MCF 10A (cell line): ENCODE data around the gene MRPL46. TPM values are rescaled to one million over a fixed set of nuclear protein-coding genes. Genes with fewer than 3 reads are reported as not detected.

ENCODE experiments used
- BruUV-seq: library from RNA; stranded (reverse); fragments of 400-500 nt; replicated peaks from 2 replicates; lab custom pipeline; 2021; lab: Mats Ljungman, UMichigan
- CTCF ChIA-PET: fragments of 300-600 bp; sonication (Branson Sonifier 250); formaldehyde crosslinking; extraction: SDS; loops from one replicate; lab custom pipeline; 2021; ENCODE audit warnings: antibody characterized with exemption, inconsistent platforms; lab: Yijun Ruan, JAX
- POLR2A ChIA-PET: fragments of 300-600, 350-650 bp; sonication (Branson Sonifier 250); formaldehyde crosslinking; extraction: SDS; loops from one replicate; lab custom pipeline; 2020; ENCODE audit warnings: antibody characterized with exemption, inconsistent platforms; lab: Yijun Ruan, JAX
- DNase-seq: peaks from one replicate; pipeline ENCODE4 v3.0.0-alpha.2; 2018; ENCODE audit not compliant: unreplicated experiment
- H3K27ac Mint-ChIP-seq: one replicate; pipeline ENCODE4 v1.8.0; 2022; ENCODE audit warnings: mild to moderate bottlenecking, low read depth, mixed read lengths; ENCODE audit not compliant: unreplicated experiment
- H3K27me3 Mint-ChIP-seq: one replicate; pipeline ENCODE4 v1.8.0; 2022; ENCODE audit warnings: mixed read lengths; ENCODE audit not compliant: insufficient read depth, unreplicated experiment
- H3K36me3 Mint-ChIP-seq: one replicate; pipeline ENCODE4 v1.8.0; 2022; ENCODE audit warnings: mild to moderate bottlenecking, moderate library complexity, mixed read lengths; ENCODE audit not compliant: insufficient read depth, unreplicated experiment
- H3K4me1 Mint-ChIP-seq: one replicate; pipeline ENCODE4 v1.8.0; 2022; ENCODE audit warnings: mixed read lengths; ENCODE audit not compliant: insufficient read depth, unreplicated experiment
- H3K4me3 Mint-ChIP-seq: one replicate; pipeline ENCODE4 v1.8.0; 2022; ENCODE audit warnings: mild to moderate bottlenecking, moderate library complexity, mixed read lengths; ENCODE audit not compliant: unreplicated experiment
- H3K9me3 Mint-ChIP-seq: one replicate; pipeline ENCODE4 v1.8.0; 2022; ENCODE audit warnings: mixed read lengths; ENCODE audit not compliant: unreplicated experiment
- intact Hi-C: fragments of 100-400 bp; cut with micrococcal nuclease; formaldehyde crosslinking; loops from 2 replicates; pipeline ENCODE4 v1.14.1; 2022
- total RNA-seq: library from RNA; stranded (reverse); gene quantifications from 2 replicates; pipeline ENCODE4 v1.2.3, GENCODE V29; 2022
- TF ChIP-seq, protein P1 (sequence below): fragments of 200-600 bp; IDR thresholded peaks from one replicate; pipeline ENCODE4 v1.8.0; 2022; ENCODE audit warnings: antibody characterized with exemption, mild to moderate bottlenecking; ENCODE audit not compliant: unreplicated experiment

The MRPL46 gene
- total RNA-seq, 1 experiment from 2014 or later, result 23.2 TPM

DNA sequence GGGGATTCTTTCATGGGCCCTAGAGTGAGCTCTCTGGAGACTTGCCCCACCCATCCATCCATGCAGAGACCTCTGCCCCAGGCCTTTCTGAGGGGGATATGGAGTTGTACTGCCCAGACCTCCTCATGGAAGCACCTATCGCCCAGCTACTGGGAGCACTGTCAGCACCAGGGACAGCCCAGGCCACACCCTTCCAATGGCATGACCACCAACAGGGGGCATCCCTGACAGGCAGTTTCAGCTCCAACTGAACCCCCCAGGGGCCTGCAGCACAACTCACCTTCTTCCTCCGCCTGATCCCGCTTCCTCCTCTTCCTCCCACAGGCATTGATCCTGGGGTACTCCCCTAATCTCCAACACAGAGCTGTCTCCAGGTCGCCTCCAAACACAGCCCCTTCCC is 22.1 kb upstream of the MRPL46 start:
- TF ChIP-seq, protein P1, sequence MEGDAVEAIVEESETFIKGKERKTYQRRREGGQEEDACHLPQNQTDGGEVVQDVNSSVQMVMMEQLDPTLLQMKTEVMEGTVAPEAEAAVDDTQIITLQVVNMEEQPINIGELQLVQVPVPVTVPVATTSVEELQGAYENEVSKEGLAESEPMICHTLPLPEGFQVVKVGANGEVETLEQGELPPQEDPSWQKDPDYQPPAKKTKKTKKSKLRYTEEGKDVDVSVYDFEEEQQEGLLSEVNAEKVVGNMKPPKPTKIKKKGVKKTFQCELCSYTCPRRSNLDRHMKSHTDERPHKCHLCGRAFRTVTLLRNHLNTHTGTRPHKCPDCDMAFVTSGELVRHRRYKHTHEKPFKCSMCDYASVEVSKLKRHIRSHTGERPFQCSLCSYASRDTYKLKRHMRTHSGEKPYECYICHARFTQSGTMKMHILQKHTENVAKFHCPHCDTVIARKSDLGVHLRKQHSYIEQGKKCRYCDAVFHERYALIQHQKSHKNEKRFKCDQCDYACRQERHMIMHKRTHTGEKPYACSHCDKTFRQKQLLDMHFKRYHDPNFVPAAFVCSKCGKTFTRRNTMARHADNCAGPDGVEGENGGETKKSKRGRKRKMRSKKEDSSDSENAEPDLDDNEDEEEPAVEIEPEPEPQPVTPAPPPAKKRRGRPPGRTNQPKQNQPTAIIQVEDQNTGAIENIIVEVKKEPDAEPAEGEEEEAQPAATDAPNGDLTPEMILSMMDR, result no peak
- DNase-seq, result no peak
- no peaks in the 10 kb centered on the region for H3K36me3 Mint-ChIP-seq
- peaks cover 6% of the 10 kb centered on the region for H3K4me1 Mint-ChIP-seq
- no TSS peak for BruUV-seq
- POLR2A ChIA-PET, result interaction anchor here (1.3 kb wide), 1 partner anchor 13 kb away, joined by 3 read pairs; no protein-coding TSS in a partner anchor
- no peaks in the 10 kb centered on the region for H3K9me3 Mint-ChIP-seq
- H3K4me3 Mint-ChIP-seq, result no peak overlapping the region
- intact Hi-C loops, result no loop called here
- H3K27ac Mint-ChIP-seq, result peak overlapping the region; percentile 23
- CTCF ChIA-PET, result interaction anchor here (0.6 to 2.3 kb wide), 4 partner anchors 12 to 106 kb away, joined by 3 to 6 read pairs (median 4); no protein-coding TSS in a partner anchor
- peaks cover 11% of the 10 kb centered on the region for H3K27me3 Mint-ChIP-seq

DNA sequence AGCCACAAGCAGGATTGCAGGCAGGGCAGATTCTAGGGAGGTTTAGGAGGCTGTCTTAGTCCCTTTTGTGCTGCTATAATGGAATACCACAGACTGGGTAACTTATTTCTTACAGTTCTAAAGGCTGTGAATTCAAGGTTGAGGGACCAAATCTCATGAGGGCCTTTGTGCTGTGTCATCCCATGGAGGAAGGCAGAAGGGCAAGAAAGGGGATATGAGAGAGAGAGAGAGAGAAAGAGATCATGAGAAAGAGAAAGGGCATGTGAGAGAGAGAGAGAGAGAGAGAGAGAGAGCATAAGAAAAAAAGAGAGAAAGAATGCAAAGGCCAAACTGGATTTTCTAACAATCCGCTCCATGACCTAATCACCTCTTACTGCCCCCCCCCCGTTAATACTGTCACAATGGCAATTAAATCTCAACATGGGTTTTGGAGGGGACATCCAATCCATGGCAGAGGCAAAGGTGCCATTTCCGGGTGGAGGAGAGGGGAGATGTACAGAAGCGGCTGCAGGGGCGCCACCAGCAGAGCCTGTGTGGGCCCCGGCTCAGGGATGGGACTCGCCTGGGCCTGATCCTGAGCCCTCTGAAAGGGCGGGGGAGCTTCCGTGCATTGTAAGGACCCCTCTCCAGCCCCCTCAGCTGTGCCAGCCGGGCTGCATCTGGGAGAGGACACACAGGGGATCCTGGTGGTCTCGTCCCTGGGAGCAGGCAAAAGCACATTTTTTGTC is 20.8 kb upstream of the MRPL46 start:
- intact Hi-C loops, result no loop called here
- H3K4me1 Mint-ChIP-seq, result peaks cover 6% of the 10 kb centered on the region
- no TSS peak for BruUV-seq
- peaks cover 11% of the 10 kb centered on the region for H3K27me3 Mint-ChIP-seq
- CTCF ChIA-PET, result interaction anchor here (2.3 kb wide), 1 partner anchor 11 kb away, joined by 6 read pairs; no protein-coding TSS in a partner anchor
- TF ChIP-seq, protein P1, result no peak
- DNase-seq, result no peak
- no peaks in the 10 kb centered on the region for H3K36me3 Mint-ChIP-seq
- POLR2A ChIA-PET, result no interaction called here
- no peak overlapping the region for H3K4me3 Mint-ChIP-seq
- no peaks in the 10 kb centered on the region for H3K9me3 Mint-ChIP-seq
- H3K27ac Mint-ChIP-seq, result no peak overlapping the region

DNA sequence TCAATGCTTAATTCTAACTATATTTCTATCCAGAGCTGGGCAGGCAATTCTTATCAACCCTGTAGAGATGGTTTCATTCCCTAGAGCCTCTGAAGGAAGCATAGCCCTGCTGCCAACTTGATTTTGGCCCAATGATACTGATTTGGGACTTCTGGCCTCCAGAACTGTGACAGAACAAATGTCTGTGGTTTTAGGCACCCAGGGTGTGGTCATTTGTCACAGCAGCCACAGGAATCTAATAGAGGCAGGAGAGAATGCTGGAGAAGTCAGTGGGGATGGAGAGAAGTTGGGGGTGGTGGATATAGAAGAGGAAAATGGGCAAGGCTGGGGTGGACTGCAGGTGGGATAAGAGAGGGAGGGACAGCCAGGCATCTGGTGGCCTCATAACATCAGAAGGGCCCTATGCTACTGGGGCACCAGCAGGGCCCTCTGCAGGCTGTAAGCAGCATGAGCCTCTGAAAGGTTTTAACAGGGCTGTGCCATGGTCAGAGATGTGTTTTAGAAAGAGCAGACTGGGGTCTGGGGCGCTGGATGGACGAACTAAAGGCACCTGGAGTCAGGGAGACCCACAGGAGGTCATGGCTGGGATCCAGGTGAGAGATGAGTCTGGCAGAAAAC is 20.1 kb upstream of the MRPL46 start:
- DNase-seq, result no peak
- Mint-ChIP-seq H3K9me3 (no peaks in the 10 kb centered on the region), H3K27me3 (peaks cover 11% of the 10 kb centered on the region), H3K4me1 (peaks cover 6% of the 10 kb centered on the region), H3K27ac (no peak overlapping the region), H3K36me3 (no peaks in the 10 kb centered on the region), H3K4me3 (no peak overlapping the region)
- BruUV-seq, result no TSS peak
- intact Hi-C loops, result no loop called here
- CTCF ChIA-PET, result no interaction called here
- TF ChIP-seq, protein P1, result no peak
- POLR2A ChIA-PET, result no interaction called here

DNA sequence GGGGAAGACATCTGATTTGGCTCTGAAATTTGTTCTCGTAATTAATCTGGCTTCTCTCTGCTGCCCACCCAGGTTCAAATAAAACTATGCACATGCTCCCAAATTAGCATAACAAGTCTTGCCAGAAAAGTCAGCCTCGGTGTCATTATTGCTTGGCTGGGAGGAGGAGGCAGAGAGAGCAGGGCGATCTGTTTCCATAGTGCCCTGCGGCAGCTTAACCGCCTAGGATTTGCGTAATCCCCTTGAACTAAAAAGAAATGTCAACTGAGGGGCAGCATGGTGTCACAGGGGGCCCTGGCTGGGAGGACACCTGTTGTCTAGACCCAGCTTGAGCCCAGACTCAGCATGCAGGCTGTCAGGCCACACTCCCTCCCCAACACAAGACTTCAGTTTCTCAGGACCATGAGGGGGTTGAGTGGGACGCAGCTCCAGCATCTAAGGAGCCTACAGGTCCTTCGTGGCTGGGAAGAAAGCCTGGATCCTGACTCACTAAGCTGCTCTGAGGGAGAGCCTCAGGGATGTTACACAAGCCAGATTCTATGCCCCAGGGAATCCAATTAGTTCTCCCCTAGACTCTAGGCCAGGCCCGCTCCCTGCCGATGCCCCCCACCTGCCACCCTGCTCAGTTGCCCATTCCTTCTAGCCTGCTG is 17.6 kb upstream of the MRPL46 start:
- no peak for DNase-seq
- Mint-ChIP-seq H3K4me3 (no peak overlapping the region), H3K36me3 (no peaks in the 10 kb centered on the region), H3K27ac (no peak overlapping the region), H3K27me3 (peaks cover 11% of the 10 kb centered on the region), H3K9me3 (no peaks in the 10 kb centered on the region), H3K4me1 (peaks cover 6% of the 10 kb centered on the region)
- no TSS peak for BruUV-seq
- TF ChIP-seq, protein P1, result no peak
- ChIA-PET POLR2A (interaction anchor here (0.6 kb wide), 1 partner anchor 13 kb away, joined by 3 read pairs; no protein-coding TSS in a partner anchor), CTCF (interaction anchor here (0.6 to 0.8 kb wide), 3 partner anchors 14 to 35 kb away, joined by 3 to 5 read pairs (median 4); no protein-coding TSS in a partner anchor)
- intact Hi-C loops, result no loop called here
